Loucy (cell line): ENCODE measurements around the gene PKDREJ.

ENCODE experiments used
- H2AFZ ChIP-seq: fragments of 200-600 bp; sonication (generic); 2 replicates; pipeline ENCODE4 v1.6.0; 2016; ENCODE audit warnings: antibody characterized with exemption, mild to moderate bottlenecking, low read length, moderate library complexity
- H3F3A ChIP-seq: fragments of 200-600 bp; 2 replicates; pipeline ENCODE4 v1.6.0; 2016; ENCODE audit warnings: antibody characterized with exemption, low read depth, mild to moderate bottlenecking
- H3K27me3 ChIP-seq: fragments of 200-600 bp; sonication (generic); 2 replicates; pipeline ENCODE4 v1.6.1; 2014; ENCODE audit warnings: low read length, mild to moderate bottlenecking; ENCODE audit not compliant: insufficient read depth, poor library complexity, severe bottlenecking
- H3K36me3 ChIP-seq: fragments of 200-600 bp; sonication (generic); 2 replicates; pipeline ENCODE4 v1.6.1; 2016; ENCODE audit warnings: low read length; ENCODE audit not compliant: insufficient read depth
- H3K4me1 ChIP-seq: fragments of 200-600 bp; sonication (generic); 2 replicates; pipeline ENCODE4 v1.5.1; 2014; ENCODE audit warnings: low read length, mild to moderate bottlenecking; ENCODE audit not compliant: insufficient read depth, poor library complexity, severe bottlenecking
- H3K4me2 ChIP-seq: fragments of 200-600 bp; sonication (generic); 2 replicates; pipeline ENCODE4 v1.6.0; 2014; ENCODE audit warnings: antibody characterized with exemption, low read length, low read depth, mild to moderate bottlenecking; ENCODE audit not compliant: poor library complexity, severe bottlenecking
- H3K4me3 ChIP-seq: fragments of 200-600 bp; sonication (generic); 2 replicates; pipeline ENCODE4 v1.5.1; 2014; ENCODE audit warnings: low read length, mild to moderate bottlenecking, mixed read lengths; ENCODE audit not compliant: poor library complexity, severe bottlenecking
- H3K79me2 ChIP-seq: fragments of 200-600 bp; sonication (generic); 2 replicates; pipeline ENCODE4 v1.6.1; 2014; ENCODE audit warnings: low read length; ENCODE audit not compliant: insufficient read depth
- H3K9ac ChIP-seq: fragments of 200-600 bp; sonication (generic); 2 replicates; pipeline ENCODE4 v1.6.0; 2014; ENCODE audit warnings: mild to moderate bottlenecking, low read depth, low read length, moderate library complexity; ENCODE audit not compliant: poor library complexity, severe bottlenecking
- H3K9me2 ChIP-seq: fragments of 200-600 bp; sonication (generic); replicated peaks from 2 replicates; pipeline ENCODE4 v1.6.1; 2016; ENCODE audit warnings: low read depth, low read length, mixed read lengths
- H3K9me3 ChIP-seq: fragments of 200-600 bp; sonication (generic); 2 replicates; pipeline ENCODE4 v1.6.1; 2014; ENCODE audit warnings: mild to moderate bottlenecking, antibody characterized with exemption, low read length, low read depth; ENCODE audit not compliant: insufficient read depth
- H4K20me1 ChIP-seq: fragments of 200-600 bp; sonication (generic); 2 replicates; pipeline ENCODE4 v1.6.0; 2014; ENCODE audit warnings: antibody characterized with exemption, low read length, mild to moderate bottlenecking; ENCODE audit not compliant: insufficient read depth, poor library complexity, severe bottlenecking
- EZH2phosphoT487 ChIP-seq: fragments of 200-600 bp; IDR thresholded peaks from 2 replicates; pipeline ENCODE4 v1.6.1; 2018; ENCODE audit warnings: antibody characterized with exemption, mild to moderate bottlenecking, moderate library complexity, borderline replicate concordance
- TF ChIP-seq, protein P1 (sequence below): fragments of 200-600 bp; sonication (generic); conservative IDR thresholded peaks from 2 replicates; pipeline ENCODE4 v1.5.1; 2014; ENCODE audit warnings: mild to moderate bottlenecking, antibody characterized with exemption, low read length

The PKDREJ gene

GRCh38 chr22:46213052-46213451, 50.1 kb downstream of the PKDREJ start:
- no peak overlapping the region for H3K4me2 ChIP-seq
- H3K36me3 ChIP-seq, result peaks cover 82% of the 10 kb centered on the region
- no peaks in the 10 kb centered on the region for H3K4me1 ChIP-seq
- H3K9ac ChIP-seq, result no peak overlapping the region
- no peaks in the 10 kb centered on the region for H4K20me1 ChIP-seq
- no peaks in the 10 kb centered on the region for H3K27me3 ChIP-seq
- TF ChIP-seq, protein P1, sequence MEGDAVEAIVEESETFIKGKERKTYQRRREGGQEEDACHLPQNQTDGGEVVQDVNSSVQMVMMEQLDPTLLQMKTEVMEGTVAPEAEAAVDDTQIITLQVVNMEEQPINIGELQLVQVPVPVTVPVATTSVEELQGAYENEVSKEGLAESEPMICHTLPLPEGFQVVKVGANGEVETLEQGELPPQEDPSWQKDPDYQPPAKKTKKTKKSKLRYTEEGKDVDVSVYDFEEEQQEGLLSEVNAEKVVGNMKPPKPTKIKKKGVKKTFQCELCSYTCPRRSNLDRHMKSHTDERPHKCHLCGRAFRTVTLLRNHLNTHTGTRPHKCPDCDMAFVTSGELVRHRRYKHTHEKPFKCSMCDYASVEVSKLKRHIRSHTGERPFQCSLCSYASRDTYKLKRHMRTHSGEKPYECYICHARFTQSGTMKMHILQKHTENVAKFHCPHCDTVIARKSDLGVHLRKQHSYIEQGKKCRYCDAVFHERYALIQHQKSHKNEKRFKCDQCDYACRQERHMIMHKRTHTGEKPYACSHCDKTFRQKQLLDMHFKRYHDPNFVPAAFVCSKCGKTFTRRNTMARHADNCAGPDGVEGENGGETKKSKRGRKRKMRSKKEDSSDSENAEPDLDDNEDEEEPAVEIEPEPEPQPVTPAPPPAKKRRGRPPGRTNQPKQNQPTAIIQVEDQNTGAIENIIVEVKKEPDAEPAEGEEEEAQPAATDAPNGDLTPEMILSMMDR, result no peak
- no peak for TF ChIP-seq EZH2phosphoT487
- H3K9me2 ChIP-seq, result no peaks in the 10 kb centered on the region
- no peaks in the 10 kb centered on the region for H3F3A ChIP-seq
- no peaks in the 10 kb centered on the region for H3K79me2 ChIP-seq
- H2AFZ ChIP-seq, result no peak overlapping the region
- no peak overlapping the region for H3K4me3 ChIP-seq
- no peaks in the 10 kb centered on the region; the same call in 1 of the 2 replicates for H3K9me3 ChIP-seq

DNA sequence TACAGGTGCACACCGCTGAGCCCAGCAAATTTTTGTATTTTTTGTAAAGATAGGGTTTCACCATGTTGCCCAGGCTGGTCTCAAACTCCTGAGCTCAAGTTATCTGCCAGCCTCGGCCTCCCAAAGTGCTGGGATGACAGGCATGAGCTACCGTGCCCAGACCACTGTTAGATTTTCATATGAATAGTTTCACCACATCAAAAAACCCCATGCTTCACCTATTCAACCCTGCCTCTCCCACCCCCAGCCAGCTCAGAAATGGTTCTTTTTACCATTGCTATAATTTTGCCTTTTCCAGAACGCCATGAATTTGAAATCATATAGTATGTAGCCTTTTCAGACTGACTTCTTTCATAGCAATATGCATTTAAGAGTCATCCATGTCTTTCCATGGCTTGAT, 50.9 kb downstream of the PKDREJ start:
- H3K79me2 ChIP-seq, result no peaks in the 10 kb centered on the region
- no peaks in the 10 kb centered on the region for H3F3A ChIP-seq
- H3K4me3 ChIP-seq, result no peak overlapping the region
- H3K9me3 ChIP-seq, result no peaks in the 10 kb centered on the region; the same call in 1 of the 2 replicates
- no peaks in the 10 kb centered on the region for H3K4me1 ChIP-seq
- H4K20me1 ChIP-seq, result no peaks in the 10 kb centered on the region
- H3K9ac ChIP-seq, result no peak overlapping the region
- peaks cover 77% of the 10 kb centered on the region for H3K36me3 ChIP-seq
- H3K9me2 ChIP-seq, result no peaks in the 10 kb centered on the region
- H3K27me3 ChIP-seq, result no peaks in the 10 kb centered on the region
- no peak for TF ChIP-seq EZH2phosphoT487
- TF ChIP-seq, protein P1, result no peak
- H2AFZ ChIP-seq, result no peak overlapping the region
- no peak overlapping the region for H3K4me2 ChIP-seq

DNA sequence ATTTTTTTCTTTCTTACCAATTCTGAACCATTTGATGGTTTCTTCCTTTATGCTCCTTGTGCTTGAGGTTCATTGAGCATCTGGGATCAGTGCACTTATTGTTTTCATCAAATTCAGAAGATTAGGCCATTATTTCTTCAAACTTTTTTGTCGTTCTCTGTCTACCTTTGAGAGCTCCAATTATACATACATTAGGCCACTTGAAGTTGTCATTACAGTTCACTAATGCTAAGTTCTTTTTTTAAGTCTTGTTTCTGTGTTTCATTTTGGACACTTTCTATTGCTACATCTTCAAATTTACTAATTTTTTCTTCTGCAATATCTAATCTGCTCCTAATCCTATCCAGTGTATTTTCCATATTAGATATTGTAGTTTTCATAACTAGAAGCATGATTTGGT, 53.9 kb downstream of the PKDREJ start:
- no peaks in the 10 kb centered on the region for H3K9me2 ChIP-seq
- H3K36me3 ChIP-seq, result peaks cover 69% of the 10 kb centered on the region
- H3K4me1 ChIP-seq, result no peaks in the 10 kb centered on the region
- no peak overlapping the region for H3K4me3 ChIP-seq
- H3K9me3 ChIP-seq, result no peaks in the 10 kb centered on the region; the same call in 1 of the 2 replicates
- no peaks in the 10 kb centered on the region for H3K27me3 ChIP-seq
- no peaks in the 10 kb centered on the region for H3K79me2 ChIP-seq
- H4K20me1 ChIP-seq, result no peaks in the 10 kb centered on the region
- no peak overlapping the region for H3K9ac ChIP-seq
- no peak overlapping the region for H2AFZ ChIP-seq
- no peak overlapping the region for H3K4me2 ChIP-seq
- TF ChIP-seq EZH2phosphoT487, result no peak
- H3F3A ChIP-seq, result 0 out of 2 replicates have a peak, but pooled peaks cover under 1% of the 10 kb centered on the region
